PFSK-1 (cell line): ENCODE data around the gene RGS16.

ENCODE experiments used
- FOXP2 ChIP-seq: optimal IDR thresholded peaks from 2 replicates; pipeline ENCODE3; 2011; ENCODE audit warnings: borderline replicate concordance, control low read depth, inconsistent platforms; ENCODE audit not compliant: insufficient read depth; ENCODE audit errors: extremely low read length, extremely low read depth
- POLR2AphosphoS5 ChIP-seq: IDR thresholded peaks from 2 replicates; pipeline ENCODE4 v1.6.1; 2012; ENCODE audit warnings: low read depth, mild to moderate bottlenecking, control low read depth, low read length, moderate library complexity
- REST ChIP-seq, 2 experiments: IDR thresholded peaks; 2 replicates each; pipeline versions ENCODE4 v1.6.1 to v1.8.0; 2011 to 2012; ENCODE audit warnings: low read depth in 2 of 2, low read length in 2 of 2, control low read depth in 1 of 2, inconsistent platforms in 1 of 2, mild to moderate bottlenecking in 1 of 2, moderate library complexity in 1 of 2; ENCODE audit not compliant: insufficient read depth in 1 of 2
- SIN3A ChIP-seq: IDR thresholded peaks from 2 replicates; pipeline ENCODE4 v1.6.1; 2012; ENCODE audit warnings: mild to moderate bottlenecking, low read length, moderate library complexity, borderline replicate concordance; ENCODE audit not compliant: insufficient read depth
- TAF1 ChIP-seq: IDR thresholded peaks from 2 replicates; pipeline ENCODE4 v1.6.1; 2012; ENCODE audit warnings: low read length, control low read depth, borderline replicate concordance; ENCODE audit not compliant: insufficient read depth

RGS16 gene

GRCh38 chr1:182595641-182596240, 8.4 kb downstream of the RGS16 start:
- TF ChIP-seq TAF1 (no peak), POLR2AphosphoS5 (no peak), SIN3A (no peak), FOXP2 (no peak), REST (IDR thresholded peaks at IDR 0.05; ENCODE audit: insufficient read depth in 1 of 2, low read depth in 2 of 2, low read length in 2 of 2) (no peak)

GRCh38 chr1:182589931-182590330, 14.3 kb downstream of the RGS16 start:
- no peak for TF ChIP-seq TAF1
- no peak for TF ChIP-seq FOXP2
- TF ChIP-seq SIN3A, result no peak
- no peak for TF ChIP-seq POLR2AphosphoS5
- no peak for TF ChIP-seq REST (IDR thresholded peaks at IDR 0.05; ENCODE audit: insufficient read depth in 1 of 2, low read depth in 2 of 2, low read length in 2 of 2)

DNA sequence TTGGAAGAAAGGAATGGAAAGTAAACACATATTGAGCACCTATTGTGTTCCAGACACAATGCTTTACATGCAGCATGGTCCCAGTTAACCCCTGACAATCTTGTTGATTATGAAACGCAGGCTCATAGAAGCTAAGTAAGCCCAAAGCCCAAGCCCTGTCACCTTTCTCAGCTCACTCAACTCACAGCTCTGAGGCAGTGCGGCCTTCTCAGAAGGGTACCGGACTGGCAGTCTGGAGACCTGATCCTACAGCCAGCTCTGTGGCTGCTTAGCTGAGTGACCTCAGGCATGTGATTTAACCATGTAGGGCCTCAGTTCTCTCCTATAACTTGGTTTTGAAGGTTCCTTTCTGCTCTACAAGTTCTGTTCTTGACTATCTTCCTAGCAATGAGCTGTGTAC, 14.7 kb downstream of the RGS16 start:
- TF ChIP-seq REST (IDR thresholded peaks at IDR 0.05; ENCODE audit: insufficient read depth in 1 of 2, low read depth in 2 of 2, low read length in 2 of 2) (no peak), FOXP2 (no peak), SIN3A (no peak), POLR2AphosphoS5 (no peak), TAF1 (no peak)

DNA sequence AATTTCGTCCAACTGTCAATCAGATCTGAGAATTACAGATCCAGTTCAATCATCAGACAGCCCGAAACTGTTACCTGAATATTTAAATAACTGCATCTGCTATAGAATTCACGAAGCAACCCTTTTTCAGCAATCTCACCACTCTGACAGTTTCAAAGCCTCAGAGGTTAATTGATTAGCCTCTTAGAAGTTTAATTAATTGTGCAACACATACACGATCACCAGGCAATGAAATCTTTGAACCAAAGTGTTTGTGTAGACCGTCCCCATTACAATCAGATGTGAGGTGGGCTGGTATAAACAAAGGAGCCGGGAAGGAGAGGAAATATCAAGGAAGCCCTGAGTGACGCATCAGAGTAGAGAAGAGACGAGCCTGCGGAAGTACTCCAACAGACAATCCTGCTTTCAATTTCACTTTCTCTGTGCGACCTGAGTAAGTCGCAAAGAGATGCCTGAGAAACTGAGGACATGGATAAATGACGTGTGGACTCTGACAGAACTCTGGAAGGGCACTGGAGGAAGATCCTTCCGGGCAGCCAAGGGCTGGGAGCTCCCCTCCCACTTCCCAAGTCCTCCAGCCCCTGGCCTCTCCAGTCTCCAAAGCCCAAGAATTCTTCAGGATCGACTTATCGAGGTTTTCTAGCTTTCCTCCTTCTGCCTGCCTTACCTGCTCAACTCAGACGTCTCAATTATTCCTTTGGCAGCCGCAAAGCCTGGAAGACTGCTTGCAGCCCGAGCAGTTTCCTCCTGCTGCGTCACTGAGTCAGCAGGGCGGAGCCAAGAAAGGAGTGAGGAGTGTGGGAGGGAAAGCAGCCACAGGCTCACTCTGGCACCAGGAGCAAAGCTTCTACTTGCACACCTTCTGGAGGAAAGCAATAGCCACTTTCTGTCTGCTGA, 15.4 kb downstream of the RGS16 start, which contains the start of gene RNASEL:
Gene RNASEL, minus strand, starts transcription at position 757 of the 897 bp plus-strand sequence. CDS start 2,450 bp downstream, outside the sequence.
- TF ChIP-seq REST (IDR thresholded peaks at IDR 0.05; ENCODE audit: insufficient read depth in 1 of 2, low read depth in 2 of 2, low read length in 2 of 2) (no peak), SIN3A (peak; percentile 48; the same call in 1 of the 2 replicates), TAF1 (no peak), POLR2AphosphoS5 (peak; percentile 67; the same call in 1 of the 2 replicates)
